Embryonic facial prominence (tissue), 1 donor: Measurements from ENCODE around the gene CYSRT1.

Experiments used
- DNase-seq: peaks from one replicate; pipeline ENCODE4 v3.0.0-alpha.2; 2016; ENCODE audit errors: extremely low spot score

The CYSRT1 gene

GRCh38 chr9:137190315-137190856 is 34.6 kb upstream of the CYSRT1 start:
- no peak for DNase-seq

- no peak for DNase-seq
These were observed 33.7 kb upstream of the CYSRT1 start for GRCh38 chr9:137191245-137191644.

- DNase-seq: no peak
These were observed 33.1 kb upstream of the CYSRT1 start for GRCh38 chr9:137191691-137192447.

DNA sequence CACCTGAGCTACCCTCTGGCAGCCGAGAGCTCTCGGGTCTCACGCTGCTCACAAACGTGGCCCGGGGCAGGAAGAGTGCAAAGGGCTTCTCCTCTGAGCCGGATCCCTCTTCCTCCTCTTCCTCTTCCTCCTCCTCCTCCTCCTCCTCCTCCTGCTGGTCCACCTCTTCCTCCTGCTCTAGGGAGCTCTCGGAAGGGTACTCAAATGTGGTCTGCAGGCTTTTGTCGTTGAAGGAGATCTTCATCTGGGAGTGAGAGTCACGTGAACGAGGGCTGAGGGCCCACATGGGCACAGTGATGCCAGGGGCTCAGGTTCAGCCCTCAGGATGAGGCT is 32.6 kb upstream of the CYSRT1 start:
- no peak for DNase-seq

DNA sequence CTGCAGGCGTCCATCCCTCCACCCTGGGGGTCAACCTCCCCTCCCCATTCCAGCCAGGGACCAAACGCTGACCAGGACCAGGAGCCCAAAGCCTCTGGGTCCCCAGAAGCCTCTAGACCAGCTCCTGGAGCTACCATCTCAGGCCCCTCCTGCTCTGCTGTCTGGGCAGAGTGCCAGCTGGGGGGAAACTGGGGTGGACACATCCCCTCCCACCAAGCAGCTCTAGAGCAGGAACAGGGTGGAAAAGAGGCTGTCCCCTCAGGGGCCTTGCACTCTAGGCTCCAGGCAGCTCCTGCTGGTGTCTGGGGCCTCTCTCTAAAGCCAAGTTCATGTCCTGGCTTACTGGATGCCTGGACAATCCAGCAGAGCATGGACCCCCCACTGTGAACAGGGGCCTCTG is 32.1 kb upstream of the CYSRT1 start:
- no peak for DNase-seq

DNA sequence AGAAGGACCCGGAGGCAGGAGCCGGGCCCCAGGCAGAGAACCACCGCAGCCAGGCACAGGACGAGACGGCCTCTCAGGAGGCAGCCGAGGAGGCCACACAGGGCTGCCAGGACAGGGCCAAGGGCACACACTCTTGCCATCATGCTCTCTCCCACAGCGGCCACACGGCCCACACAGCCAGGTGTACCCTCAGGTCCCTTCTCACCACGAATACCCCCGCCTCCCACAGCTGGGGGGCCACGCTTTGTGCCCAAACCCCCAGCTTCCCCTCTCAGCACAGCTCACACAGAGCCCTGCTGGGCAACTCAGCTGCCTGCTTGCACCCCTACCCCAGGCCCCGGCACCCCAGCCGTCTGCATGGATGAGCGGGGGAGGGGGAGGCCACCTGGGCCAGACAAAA is 31.2 kb upstream of the CYSRT1 start:
- no peak for DNase-seq

DNA sequence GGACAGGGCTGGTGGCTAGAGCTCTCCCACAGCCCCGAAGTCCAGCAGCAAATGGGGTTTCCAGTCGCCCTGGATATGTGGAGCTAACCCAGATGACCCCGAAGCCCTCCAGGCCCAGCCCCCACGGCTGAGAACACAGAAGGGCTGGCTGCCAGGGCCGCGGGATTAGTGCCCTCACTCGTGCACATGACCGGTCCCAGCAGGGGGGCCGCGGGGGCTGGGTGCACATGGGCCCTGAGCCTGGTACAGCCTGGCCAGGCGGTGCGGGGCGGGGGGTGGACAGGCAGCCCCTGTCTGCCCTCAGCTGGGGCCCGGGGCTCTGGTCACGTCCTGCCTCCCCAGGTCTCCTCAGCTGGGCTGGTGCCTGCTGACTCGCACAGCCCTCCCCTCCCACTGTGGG is 30.6 kb upstream of the CYSRT1 start:
- DNase-seq: no peak

DNA sequence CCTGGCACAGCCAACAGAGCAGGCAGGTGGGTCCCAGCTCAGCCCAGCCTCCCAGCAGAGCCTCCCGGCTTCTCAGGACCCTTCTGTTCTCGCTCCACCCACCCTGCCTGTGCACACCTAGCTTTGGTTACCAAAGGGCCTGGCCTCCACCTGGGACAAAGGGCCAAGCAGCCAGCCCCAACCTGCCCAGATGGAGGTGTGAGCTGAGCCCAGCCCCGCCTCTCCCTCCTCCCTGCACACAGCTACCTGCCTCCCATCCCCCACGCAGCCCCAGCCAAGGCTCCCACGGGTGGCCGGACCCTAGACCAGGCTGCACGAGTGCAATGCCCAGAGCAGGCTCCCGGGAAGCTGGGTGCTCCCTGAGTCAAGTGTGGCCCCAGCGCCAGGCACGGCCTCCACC is 30.1 kb upstream of the CYSRT1 start:
- no peak for DNase-seq

- DNase-seq: no peak
These were observed 29.3 kb upstream of the CYSRT1 start for GRCh38 chr9:137195525-137196220.

- DNase-seq: no peak
These were observed 26.7 kb upstream of the CYSRT1 start for GRCh38 chr9:137198051-137198901.

DNA sequence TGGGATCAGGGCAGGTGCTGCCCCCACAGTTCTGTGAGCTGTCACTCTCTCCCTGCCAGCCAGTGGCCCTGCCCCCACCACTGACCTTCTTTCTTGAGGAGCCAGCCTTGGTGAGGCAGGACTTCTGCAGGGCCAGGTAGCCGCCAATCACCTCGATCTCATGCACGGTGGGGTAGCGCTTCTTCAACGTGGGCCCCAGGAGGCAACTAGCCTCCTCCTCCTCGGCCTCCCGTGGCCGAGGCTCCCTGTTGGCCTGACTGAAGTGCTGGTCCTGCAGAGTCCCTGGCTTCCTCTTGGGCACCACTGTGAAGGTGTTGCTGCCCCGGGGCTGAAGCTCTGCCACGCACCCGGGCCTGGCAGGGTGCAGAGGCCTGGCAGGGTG is 26.1 kb upstream of the CYSRT1 start:
- no peak for DNase-seq

DNA sequence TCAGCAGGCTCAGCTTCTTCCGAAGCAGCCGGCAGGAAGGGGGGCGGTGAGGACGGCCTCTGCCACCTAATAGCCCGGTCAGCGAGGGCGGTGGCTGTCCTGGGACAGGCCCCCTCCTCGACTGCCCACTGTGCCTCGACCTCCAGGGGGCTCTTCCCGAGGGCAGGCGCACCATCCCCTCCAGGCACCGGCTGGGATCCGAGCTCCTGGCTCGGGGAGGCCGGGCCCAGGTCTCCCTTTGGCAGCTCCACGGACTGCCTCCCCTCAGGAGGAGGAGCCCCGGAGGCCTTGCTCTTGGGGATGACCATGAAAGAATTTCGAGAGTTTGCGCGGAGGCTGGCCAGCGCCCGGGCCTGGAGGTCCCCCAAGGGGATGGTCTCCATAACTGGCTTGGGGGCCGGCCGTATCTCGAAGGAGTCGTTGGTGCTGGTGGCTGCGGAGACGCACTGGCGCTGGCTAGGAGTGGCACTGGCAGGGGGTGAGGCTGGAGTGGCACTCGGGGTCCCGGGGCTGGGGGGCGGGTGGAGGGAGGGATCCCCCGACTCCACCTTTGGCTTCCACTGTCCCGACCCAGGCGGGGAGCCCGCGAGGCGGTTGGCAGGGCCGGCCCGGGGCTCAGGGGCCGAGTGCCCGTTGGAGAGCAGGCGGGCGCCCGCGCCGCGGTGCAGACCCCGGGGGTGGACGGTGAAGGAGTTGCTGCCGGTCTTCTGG is 25.4 kb upstream of the CYSRT1 start:
- DNase-seq: no peak

- DNase-seq: peak; percentile 91
These were observed 24.4 kb upstream of the CYSRT1 start, which contains the start of gene TPRN for GRCh38 chr9:137200311-137201204. Gene TPRN, minus strand, starts transcription at chr9:137200741. Its CDS starts 30 bp downstream, at chr9:137200711.

DNA sequence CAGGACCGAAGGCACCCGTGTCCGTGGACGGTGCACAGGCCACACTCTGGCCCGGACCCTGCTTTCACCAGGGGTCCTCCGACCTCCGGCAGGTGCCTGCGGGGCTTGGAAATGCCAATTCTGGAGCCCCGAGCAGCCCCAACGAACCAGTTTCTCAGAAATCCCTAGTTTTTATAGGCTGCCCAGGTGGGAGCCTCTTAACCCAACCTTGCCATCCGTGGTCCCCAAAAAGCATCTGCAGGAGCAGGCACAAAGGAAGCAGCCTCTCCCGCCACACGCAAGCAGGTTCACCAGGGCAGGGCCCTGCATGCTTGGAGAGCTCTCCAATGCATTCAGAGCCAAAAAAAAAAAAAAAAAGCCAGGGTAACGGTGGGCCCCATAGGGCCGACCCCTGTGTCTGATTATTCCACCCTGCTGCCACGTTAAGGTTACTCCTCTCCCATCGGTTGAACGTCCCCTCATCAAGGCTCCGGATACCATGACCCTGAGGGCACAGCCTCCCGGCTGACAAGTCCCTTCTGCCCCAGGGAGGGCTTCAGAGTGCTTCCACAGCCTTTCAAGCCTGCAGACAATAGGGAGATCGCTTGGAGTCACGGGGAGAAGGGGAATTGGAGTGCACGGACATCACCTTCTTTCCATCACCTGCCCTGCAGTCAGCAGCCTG is 23.6 kb upstream of the CYSRT1 start:
- DNase-seq: no peak

DNA sequence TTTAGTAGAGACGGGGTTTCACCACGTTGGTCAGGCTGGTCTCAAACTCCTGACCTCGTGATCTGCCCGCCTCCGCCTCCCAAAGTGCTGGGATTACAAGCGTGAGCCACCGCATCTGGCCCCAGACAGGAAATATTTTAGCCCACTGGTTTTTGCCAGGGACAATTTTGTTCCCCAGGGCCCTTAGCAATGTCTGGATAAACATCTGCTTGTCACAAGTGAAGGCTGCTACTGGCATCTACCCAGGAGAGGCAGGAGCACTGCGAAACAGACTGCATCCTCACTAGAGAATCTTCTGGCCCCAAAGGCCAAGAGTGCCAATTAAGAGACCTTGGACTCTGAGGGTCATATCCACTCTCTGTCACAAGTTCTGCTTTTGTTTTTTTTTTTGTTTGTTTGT is 22.0 kb upstream of the CYSRT1 start:
- DNase-seq: no peak

- no peak for DNase-seq
These were observed 20.2 kb upstream of the CYSRT1 start for GRCh38 chr9:137204731-137205125.

- peak; percentile 72 for DNase-seq
These were observed 19.6 kb upstream of the CYSRT1 start, which contains the start of the genes NDOR1 and TMEM203 for GRCh38 chr9:137205126-137206069. Gene NDOR1, plus strand, starts transcription at chr9:137205700. Its CDS starts 78 bp downstream, at chr9:137205778. Gene TMEM203, minus strand, starts transcription at chr9:137205648. Its CDS starts 234 bp downstream, at chr9:137205414.

GRCh38 chr9:137206602-137207001 is 18.4 kb upstream of the CYSRT1 start:
- DNase-seq: no peak

GRCh38 chr9:137211532-137211931 is 13.4 kb upstream of the CYSRT1 start:
- no peak for DNase-seq
